ENCODE results near the gene SEMA3C.

SEMA3C gene

GRCh38 chr7:80772347-80772993, 146.4 kb downstream of the SEMA3C start:
- no peak for DNase-seq

DNA sequence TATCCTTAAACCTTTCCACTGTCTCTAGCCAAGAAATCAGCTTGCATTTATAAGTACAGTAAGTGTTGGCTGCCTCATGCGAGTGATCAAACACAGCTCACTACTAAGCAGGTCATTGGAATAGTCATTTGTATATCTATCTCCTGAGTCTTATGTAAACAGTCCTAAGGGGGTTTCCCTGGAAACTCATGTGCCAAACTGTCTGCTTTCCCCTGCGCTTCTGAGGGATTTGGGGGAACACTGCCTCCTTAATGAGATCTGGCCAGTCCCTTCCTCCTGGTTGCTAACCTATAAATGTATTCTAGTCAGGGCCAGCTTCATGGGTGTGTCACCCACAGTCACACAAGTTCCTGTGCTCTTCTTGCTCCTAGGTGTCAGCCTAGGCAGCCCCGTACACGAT, 147.3 kb downstream of the SEMA3C start:
- no peak for DNase-seq

DNA sequence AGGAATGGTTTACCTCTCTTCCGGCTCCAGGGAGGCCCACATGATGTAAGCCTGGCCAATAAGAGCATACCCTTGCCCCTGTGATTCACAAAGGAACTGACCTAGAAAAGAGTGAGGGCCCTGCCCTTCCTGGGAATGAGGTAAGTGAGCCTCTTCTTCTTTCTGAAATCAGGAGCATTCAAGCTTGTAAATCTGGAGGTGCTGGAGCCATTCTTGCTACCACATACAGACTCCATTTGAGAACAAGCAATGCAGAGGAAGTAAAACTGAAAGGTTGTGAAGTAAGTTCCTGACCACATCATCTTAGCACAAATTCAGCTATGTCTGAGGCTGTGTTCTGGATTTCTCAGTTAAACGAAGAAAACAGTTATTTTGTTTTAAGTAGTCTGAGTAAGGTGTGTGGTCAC, 148.2 kb downstream of the SEMA3C start:
- no peak for DNase-seq

- DNase-seq = no peak
Measured at GRCh38 chr7:80770061-80770460, 148.8 kb downstream of the SEMA3C start.

DNA sequence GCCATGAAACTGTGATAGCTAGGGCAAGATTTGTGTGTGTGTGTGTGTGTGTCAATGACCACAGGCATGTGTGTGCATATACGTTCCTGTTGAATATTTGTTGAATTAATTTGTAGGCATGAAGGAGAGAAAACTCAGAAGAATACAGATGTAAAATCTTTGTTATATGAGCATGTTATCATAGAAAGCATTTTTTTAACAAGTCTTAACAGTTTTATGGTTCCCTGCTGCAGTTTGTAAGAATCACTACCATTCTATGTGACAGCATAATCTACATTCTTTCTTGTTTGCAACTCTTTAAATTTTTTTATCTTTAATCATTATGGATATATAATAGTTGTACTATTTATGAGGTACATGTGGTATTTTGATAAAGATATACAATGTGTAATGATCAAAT, 150.1 kb downstream of the SEMA3C start:
- DNase-seq = no peak

GRCh38 chr7:80767654-80768053, 151.2 kb downstream of the SEMA3C start:
- no peak for DNase-seq

DNA sequence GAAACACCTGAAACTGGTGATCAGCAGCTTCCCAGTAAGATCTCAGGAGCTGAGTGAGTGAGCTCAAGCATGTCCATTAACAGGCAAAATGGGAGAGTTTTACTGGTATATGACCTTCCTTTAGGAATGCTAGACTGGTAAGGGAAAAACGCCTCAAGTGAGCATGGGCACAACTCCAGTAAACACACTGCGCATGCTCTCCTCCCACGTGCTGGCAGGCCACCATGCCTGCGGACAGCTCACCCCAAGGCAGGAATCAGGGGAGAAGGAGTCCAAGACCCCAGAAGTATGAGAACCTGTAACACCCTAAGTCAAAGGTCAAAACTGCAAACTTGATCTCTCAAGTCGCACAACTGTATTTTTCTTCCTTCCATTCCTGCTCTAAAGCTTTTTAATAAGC, 152.1 kb downstream of the SEMA3C start:
- no peak for DNase-seq

DNA sequence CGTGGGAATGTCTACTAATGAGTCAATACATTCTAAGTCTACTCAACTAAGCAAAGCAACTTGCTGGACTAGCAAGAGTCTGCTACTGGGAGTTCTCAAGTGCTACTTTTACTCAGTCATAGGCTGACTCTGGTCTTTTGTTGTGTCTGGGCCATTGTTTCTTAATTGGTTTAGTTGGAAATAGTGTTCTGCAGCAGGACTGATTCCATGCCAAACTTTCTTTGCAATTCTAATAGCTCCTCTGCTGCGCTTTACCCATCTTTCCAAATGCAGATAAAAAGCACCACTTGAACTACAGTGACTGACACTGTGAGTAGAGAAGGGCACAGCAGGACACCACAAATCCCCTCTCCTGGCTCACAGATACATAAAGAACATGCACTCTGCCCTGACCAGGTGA, 154.7 kb downstream of the SEMA3C start:
- no peak for DNase-seq

- DNase-seq = no peak
Measured at GRCh38 chr7:80763704-80764103, 155.1 kb downstream of the SEMA3C start.

DNA sequence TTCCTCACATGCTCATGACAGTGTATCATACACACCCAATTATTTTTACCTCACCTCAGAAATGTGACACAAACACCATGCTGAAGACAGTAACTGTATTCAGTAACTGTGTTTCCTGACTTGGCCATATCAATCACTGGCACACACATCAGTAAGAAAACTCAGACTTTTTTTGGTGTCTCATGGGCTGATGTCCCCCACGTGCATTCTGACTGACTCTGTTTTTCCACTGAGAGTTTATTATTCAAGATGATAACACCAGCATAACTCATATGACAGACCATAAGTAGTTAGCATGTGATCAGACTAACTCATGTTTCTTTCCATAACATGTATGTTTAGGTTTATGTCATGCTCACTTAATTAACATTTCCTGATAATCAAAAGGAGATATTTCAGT, 155.6 kb downstream of the SEMA3C start:
- no peak for DNase-seq

- DNase-seq = no peak
Measured at GRCh38 chr7:80760292-80760691, 158.6 kb downstream of the SEMA3C start.

- DNase-seq = no peak
Measured at GRCh38 chr7:80752954-80753690, 165.7 kb downstream of the SEMA3C start.

DNA sequence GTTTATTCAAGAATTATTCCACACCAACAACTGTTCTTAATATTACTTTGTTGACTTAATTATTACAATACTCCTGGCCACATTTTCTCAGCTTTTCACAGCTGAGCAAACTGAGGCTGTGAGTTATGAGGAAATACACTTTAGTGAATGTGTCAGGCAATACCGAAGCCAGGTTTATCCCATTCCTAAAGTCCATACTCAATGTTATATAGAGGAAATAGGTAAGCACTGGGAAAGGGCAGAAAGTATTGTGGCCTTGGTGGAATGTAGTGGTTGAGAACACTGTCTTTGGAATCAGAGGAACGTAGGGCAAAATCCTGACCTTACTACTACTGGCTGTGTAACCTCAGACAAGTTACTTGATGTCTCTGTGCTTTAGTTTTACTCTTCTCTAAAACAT, 169.6 kb downstream of the SEMA3C start:
- no peak for DNase-seq

DNA sequence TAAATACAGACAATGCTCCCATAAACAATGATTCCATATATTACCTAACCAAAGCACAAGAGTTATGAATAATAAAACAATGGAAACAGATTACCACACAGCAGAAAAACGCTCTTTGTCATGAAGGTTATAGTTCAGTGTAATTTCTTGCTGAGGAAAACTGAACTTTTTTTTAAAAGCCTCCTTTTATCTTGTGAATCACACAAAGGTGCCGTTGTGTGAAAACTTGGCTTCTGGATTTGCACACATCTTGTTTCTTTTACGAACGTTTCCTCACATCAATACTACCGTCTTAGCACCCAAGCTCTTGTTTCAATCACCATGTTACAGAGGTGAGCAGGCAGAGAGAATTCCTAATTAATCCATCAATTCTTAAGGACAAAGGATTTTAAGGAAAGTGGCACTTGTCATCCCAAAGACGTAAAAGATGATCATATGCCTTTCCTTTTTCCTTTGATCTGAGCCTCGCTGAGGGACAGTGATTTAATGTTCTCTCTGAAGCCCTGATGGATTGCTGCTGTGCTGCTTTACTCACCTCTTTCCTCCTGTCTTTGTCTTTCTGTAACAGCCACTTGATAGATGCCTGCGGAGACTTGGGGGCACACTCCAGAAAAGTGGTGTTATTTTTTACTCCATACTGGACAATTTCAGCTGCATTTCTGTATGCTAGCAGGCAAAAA, 170.3 kb downstream of the SEMA3C start:
- no peak for DNase-seq

- DNase-seq = no peak
Measured at GRCh38 chr7:80740778-80741545, 177.9 kb downstream of the SEMA3C start.

GRCh38 chr7:80736371-80737125, 182.3 kb downstream of the SEMA3C start:
- no peak for DNase-seq

DNA sequence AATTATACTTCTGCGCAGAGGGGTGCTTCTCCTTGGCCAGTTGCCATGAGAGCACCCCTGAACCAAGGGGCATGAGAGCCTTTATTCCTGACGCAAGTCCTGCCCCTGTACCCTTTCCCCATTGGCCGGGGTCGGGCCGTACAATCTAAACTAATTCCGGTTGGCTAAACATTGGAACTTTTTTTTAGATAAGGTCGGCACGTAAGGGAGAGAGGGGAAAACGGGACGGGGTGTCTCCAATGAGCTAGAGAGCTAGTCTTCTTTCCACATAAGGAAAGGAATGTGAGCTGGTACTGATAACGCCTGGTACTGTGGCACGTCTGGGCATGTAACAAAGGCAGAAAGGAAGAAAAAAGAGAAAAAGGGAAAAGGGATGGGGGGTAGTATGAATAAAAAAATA, 183.5 kb downstream of the SEMA3C start:
- no peak for DNase-seq

DNA sequence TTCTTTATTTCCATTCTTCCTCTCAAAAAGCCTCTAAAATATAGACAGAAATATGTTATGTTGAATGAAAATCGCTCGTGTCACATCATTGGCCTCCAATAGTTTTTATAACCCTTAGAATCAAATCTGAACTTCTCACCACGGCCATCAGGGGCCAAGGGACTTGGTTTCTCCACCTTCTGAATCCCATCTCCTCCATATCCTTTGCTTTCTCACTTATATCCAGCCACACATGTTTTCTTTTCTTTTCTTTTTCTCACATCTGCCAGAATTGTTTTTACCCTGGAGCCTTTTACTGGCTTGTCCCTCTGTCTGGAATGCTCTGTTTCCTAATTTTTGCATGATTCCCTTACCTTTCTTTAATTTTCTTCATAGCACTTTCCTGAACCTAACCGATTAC, 184.8 kb downstream of the SEMA3C start:
- DNase-seq = no peak

GRCh38 chr7:80733333-80733915, 185.4 kb downstream of the SEMA3C start:
- no peak for DNase-seq

DNA sequence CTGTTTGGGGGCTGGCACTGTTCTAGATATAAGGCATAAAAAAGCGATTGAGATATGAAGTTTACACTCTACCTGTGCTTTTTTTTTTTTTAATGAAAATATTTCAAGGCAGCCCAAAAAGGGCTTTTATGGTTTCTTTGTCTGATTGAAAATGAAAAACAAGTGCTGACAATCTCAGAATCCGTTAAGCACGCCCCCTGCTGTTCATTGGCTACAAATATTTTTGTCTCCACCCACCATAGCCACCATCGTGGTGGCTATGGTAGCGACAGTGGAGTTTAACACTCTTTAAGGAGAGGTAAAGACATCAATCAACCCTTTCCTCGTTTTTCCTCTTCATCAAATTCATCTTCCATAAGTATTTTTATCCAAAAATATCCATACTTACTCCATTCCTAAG, 186.2 kb downstream of the SEMA3C start:
- DNase-seq = no peak

DNA sequence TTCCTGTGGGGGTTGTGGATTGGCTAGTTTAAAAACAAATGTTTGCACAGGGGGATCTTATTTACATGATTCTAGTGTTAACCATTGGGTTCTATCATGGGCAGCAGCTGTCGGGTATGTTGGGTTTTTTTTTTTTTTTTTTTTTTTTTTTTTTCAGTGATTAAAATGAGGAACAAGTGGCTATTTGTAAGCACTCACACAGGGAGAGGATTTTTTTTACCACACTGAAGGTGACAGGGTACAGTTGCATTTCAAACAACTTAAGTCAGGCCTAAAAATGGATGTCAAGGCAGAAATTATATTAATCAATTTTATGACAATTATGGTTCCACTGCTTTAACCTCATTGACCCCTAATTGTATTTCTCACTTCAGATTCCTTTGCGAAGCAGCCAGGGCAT, 187.6 kb downstream of the SEMA3C start:
- no peak for DNase-seq

- DNase-seq = no peak
Measured at GRCh38 chr7:80729591-80730320, 189.1 kb downstream of the SEMA3C start.

Data from activated CD4-positive, CD25-positive, alpha-beta regulatory T cell treated with anti-CD3 and anti-CD28 coated beads, Interleukin-2, amount 50 U/mL, for 72 hours (primary cell).